PC-9 (cell line): ENCODE results near the gene CXorf49. TPM values are rescaled to one million over a fixed set of nuclear protein-coding genes. Genes with fewer than 3 reads are reported as not detected.
"Not testable (repeated sequence)": the region's sequence is repeated elsewhere in the genome, so short reads cannot be mapped to it uniquely, and the experiment has no call there.

Experiments used
- Bru-seq: library from RNA; stranded (reverse); fragments of 400-500 nt; gene quantifications from one replicate; lab custom pipeline; 2021; lab: Mats Ljungman, UMichigan
- BruChase-seq, 2 experiments: library from RNA; stranded (reverse); fragments of 400-500 nt; gene quantifications; one replicate each; lab custom pipeline; 2021; lab: Mats Ljungman, UMichigan
- BruUV-seq: library from RNA; stranded (reverse); fragments of 400-500 nt; replicated peaks from 2 replicates; lab custom pipeline; 2021; lab: Mats Ljungman, UMichigan
- CTCF ChIA-PET: fragments of 300-600 bp; sonication (Branson Sonifier 250); formaldehyde crosslinking; loops from one replicate; lab custom pipeline; 2022; ENCODE audit warnings: antibody characterized with exemption; lab: Charles Lee
- POLR2A ChIA-PET: fragments of 300-600 bp; sonication (Branson Sonifier 250); formaldehyde crosslinking; loops from one replicate; lab custom pipeline; 2022; ENCODE audit warnings: antibody characterized with exemption; ENCODE audit not compliant: unreplicated experiment; lab: Charles Lee
- DNase-seq, 2 experiments: peaks; one replicate each; pipeline versions ENCODE4 v3.0.0 to v3.0.0-alpha.2; 2015 to 2022; ENCODE audit warnings: mixed read lengths in 1 of 2
- H2AFZ ChIP-seq: fragments of 200-600 bp; sonication (generic); 2 replicates; pipeline ENCODE4 v1.8.1; 2017; ENCODE audit warnings: antibody characterized with exemption
- H3F3A ChIP-seq: fragments of 200-600 bp; sonication (generic); 2 replicates; pipeline ENCODE4 v1.8.1; 2017; ENCODE audit warnings: antibody characterized with exemption, mild to moderate bottlenecking, low read depth; ENCODE audit not compliant: insufficient read depth
- H3K27ac ChIP-seq: fragments of 200-600 bp; sonication (generic); 2 replicates; pipeline ENCODE4 v1.6.1; 2016; ENCODE audit warnings: mixed run types
- H3K27me3 ChIP-seq: fragments of 200-600 bp; sonication (generic); 2 replicates; pipeline ENCODE4 v1.6.1; 2016; ENCODE audit warnings: low read depth, mixed run types; ENCODE audit not compliant: insufficient read depth
- H3K36me3 ChIP-seq: fragments of 200-600 bp; sonication (generic); 2 replicates; pipeline ENCODE4 v1.6.1; 2016; ENCODE audit warnings: low read depth, mixed run types
- H3K4me1 ChIP-seq: fragments of 200-600 bp; sonication (generic); replicated peaks from 2 replicates; pipeline ENCODE4 v1.6.1; 2016; ENCODE audit warnings: mixed run types; ENCODE audit not compliant: insufficient read depth
- H3K4me2 ChIP-seq: fragments of 200-600 bp; sonication (generic); 2 replicates; pipeline ENCODE4 v1.6.1; 2017; ENCODE audit warnings: mixed run types
- H3K4me3 ChIP-seq: fragments of 200-600 bp; sonication (generic); 2 replicates; pipeline ENCODE4 v1.6.1; 2016; ENCODE audit warnings: mixed run types
- H3K79me2 ChIP-seq: fragments of 200-600 bp; sonication (generic); 2 replicates; pipeline ENCODE4 v1.6.1; 2017; ENCODE audit warnings: low read depth, mixed run types
- H3K9me2 ChIP-seq: fragments of 200-600 bp; sonication (generic); 2 replicates; pipeline ENCODE4 v1.8.1; 2017; ENCODE audit warnings: mild to moderate bottlenecking; ENCODE audit not compliant: insufficient read depth
- H3K9me3 ChIP-seq: fragments of 200-600 bp; sonication (generic); 2 replicates; pipeline ENCODE4 v1.8.1; 2016; ENCODE audit warnings: low read depth; ENCODE audit not compliant: insufficient read depth
- H4K20me1 ChIP-seq: fragments of 200-600 bp; sonication (generic); 2 replicates; pipeline ENCODE4 v1.8.1; 2017; ENCODE audit not compliant: insufficient read depth
- intact Hi-C: fragments of 100-400 bp; cut with micrococcal nuclease; formaldehyde crosslinking; loops from one replicate; pipeline ENCODE4 v1.10.0; 2022; ENCODE audit not compliant: unreplicated experiment
- long read RNA-seq: library from polyadenylated mRNA; stranded (forward); transcript quantifications from one replicate; pipeline ENCODE4 v2.0.0, GENCODE V29; 2022
- total RNA-seq: library from RNA; stranded (reverse); gene quantifications from 2 replicates; pipeline ENCODE4 v1.2.3, GENCODE V29; 2021

CXorf49 gene
- total RNA-seq, result not detected in 2 replicates
- not detected for Bru-seq, nascent RNA
- not detected for BruChase-seq, experiment 1, labeled RNA remaining after a 2-hour chase
- not detected for BruChase-seq, experiment 2, labeled RNA remaining after a 6-hour chase
- long read RNA-seq, result 0 reads

DNA sequence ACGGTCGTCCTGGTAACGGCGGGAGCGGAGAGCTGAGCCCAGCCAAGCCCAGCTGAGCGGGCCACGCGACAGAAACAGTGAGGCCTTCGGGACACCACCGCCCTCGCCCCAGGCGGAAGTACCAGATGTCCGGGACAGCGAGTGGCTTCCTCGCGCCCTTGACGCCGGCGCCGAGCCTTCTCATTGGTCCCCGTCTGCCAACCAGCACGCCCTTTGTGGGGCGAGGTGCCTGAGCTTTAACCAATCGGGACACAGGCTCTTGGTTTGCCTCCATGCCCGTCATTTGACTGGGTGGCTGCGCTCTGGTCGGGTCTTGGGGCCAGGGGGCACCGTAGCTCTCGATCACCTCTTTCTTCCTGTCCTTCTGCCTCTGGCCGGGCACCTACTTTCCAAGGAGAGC, at the start of gene CXorf49:
TSS of gene CXorf49 (minus strand) at position 101 of the 400 bp plus-strand sequence. CDS start 134 bp downstream, outside the sequence.
- H3K4me2 ChIP-seq, H3K4me1 ChIP-seq, H2AFZ ChIP-seq, H3K9me3 ChIP-seq, H3K79me2 ChIP-seq, H3K9me2 ChIP-seq, CTCF ChIA-PET, POLR2A ChIA-PET, H3K36me3 ChIP-seq, BruUV-seq, H3K27me3 ChIP-seq, H3F3A ChIP-seq, H3K27ac ChIP-seq, intact Hi-C loops, H3K4me3 ChIP-seq, H4K20me1 ChIP-seq, DNase-seq: not testable (repeated sequence)

- DNase-seq, intact Hi-C loops, H3K27ac ChIP-seq, POLR2A ChIA-PET, H3K4me3 ChIP-seq, H2AFZ ChIP-seq, H4K20me1 ChIP-seq, H3K79me2 ChIP-seq, H3K4me1 ChIP-seq, H3K9me2 ChIP-seq, H3K36me3 ChIP-seq, H3F3A ChIP-seq, BruUV-seq, H3K4me2 ChIP-seq, H3K9me3 ChIP-seq, CTCF ChIA-PET, H3K27me3 ChIP-seq: not testable (repeated sequence)
Measured at GRCh38 chrX:71767134-71767533, 49.0 kb upstream of the CXorf49 start.

- H3K9me3 ChIP-seq, H3K27me3 ChIP-seq, H2AFZ ChIP-seq, H3K4me3 ChIP-seq, BruUV-seq, H3K4me2 ChIP-seq, intact Hi-C loops, H3K79me2 ChIP-seq, POLR2A ChIA-PET, H3F3A ChIP-seq, CTCF ChIA-PET, H4K20me1 ChIP-seq, H3K36me3 ChIP-seq, H3K4me1 ChIP-seq, DNase-seq, H3K27ac ChIP-seq, H3K9me2 ChIP-seq: not testable (repeated sequence)
Measured at GRCh38 chrX:71765613-71766012, 47.5 kb upstream of the CXorf49 start.

DNA sequence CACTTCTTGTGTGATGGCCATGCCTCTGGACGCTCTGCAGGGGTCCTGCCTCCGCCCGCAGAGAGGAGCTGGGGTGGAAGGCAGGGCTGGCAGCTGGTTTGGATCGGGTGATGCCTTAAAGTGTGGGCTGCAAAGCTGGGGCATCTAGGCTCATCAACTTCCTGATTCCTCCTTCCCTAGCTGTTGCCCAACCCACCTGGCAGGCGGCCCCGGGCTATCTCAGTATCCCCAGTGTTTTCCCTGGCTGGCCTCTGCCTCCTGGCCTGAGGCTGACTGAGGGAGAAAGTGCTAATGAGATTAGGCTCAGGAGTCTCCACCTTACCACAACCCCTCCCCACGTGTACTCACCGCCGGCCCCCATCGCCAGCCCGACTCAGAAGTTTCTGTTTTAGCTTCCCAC, 46.7 kb upstream of the CXorf49 start:
- not testable (repeated sequence) for BruUV-seq

DNA sequence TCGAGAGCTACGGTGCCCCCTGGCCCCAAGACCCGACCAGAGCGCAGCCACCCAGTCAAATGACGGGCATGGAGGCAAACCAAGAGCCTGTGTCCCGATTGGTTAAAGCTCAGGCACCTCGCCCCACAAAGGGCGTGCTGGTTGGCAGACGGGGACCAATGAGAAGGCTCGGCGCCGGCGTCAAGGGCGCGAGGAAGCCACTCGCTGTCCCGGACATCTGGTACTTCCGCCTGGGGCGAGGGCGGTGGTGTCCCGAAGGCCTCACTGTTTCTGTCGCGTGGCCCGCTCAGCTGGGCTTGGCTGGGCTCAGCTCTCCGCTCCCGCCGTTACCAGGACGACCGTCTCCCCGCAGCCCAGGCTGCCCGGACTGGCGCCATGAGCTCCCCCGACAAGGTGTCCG, 45.0 kb upstream of the CXorf49 start, which contains the start of gene CXorf49B:
TSS of gene CXorf49B (plus strand) at position 301 of the 400 bp plus-strand sequence. CDS start at position 376, 75 bp downstream.
- POLR2A ChIA-PET, H3K4me3 ChIP-seq, H3K27me3 ChIP-seq, H3F3A ChIP-seq, H4K20me1 ChIP-seq, H3K9me2 ChIP-seq, H3K79me2 ChIP-seq, H3K9me3 ChIP-seq, H3K4me2 ChIP-seq, DNase-seq, intact Hi-C loops, BruUV-seq, H3K4me1 ChIP-seq, H3K36me3 ChIP-seq, H3K27ac ChIP-seq, CTCF ChIA-PET, H2AFZ ChIP-seq: not testable (repeated sequence)

More for the DNA sequence above, 46.7 kb upstream of the CXorf49 start:
- H3K4me1 ChIP-seq, H3K4me3 ChIP-seq, POLR2A ChIA-PET, CTCF ChIA-PET, H3K4me2 ChIP-seq, H4K20me1 ChIP-seq, intact Hi-C loops, H3K27ac ChIP-seq, H3K9me3 ChIP-seq, H3K27me3 ChIP-seq, DNase-seq, H3K36me3 ChIP-seq, H3K9me2 ChIP-seq, H2AFZ ChIP-seq, H3F3A ChIP-seq, H3K79me2 ChIP-seq: not testable (repeated sequence)

- DNase-seq, intact Hi-C loops, H3F3A ChIP-seq, H4K20me1 ChIP-seq, H3K4me1 ChIP-seq, H3K4me3 ChIP-seq, CTCF ChIA-PET, POLR2A ChIA-PET, H2AFZ ChIP-seq, H3K36me3 ChIP-seq, H3K4me2 ChIP-seq, H3K27ac ChIP-seq, H3K27me3 ChIP-seq, H3K9me2 ChIP-seq, H3K79me2 ChIP-seq, H3K9me3 ChIP-seq, BruUV-seq: not testable (repeated sequence)
Measured at GRCh38 chrX:71760688-71761281, 42.7 kb upstream of the CXorf49 start.

DNA sequence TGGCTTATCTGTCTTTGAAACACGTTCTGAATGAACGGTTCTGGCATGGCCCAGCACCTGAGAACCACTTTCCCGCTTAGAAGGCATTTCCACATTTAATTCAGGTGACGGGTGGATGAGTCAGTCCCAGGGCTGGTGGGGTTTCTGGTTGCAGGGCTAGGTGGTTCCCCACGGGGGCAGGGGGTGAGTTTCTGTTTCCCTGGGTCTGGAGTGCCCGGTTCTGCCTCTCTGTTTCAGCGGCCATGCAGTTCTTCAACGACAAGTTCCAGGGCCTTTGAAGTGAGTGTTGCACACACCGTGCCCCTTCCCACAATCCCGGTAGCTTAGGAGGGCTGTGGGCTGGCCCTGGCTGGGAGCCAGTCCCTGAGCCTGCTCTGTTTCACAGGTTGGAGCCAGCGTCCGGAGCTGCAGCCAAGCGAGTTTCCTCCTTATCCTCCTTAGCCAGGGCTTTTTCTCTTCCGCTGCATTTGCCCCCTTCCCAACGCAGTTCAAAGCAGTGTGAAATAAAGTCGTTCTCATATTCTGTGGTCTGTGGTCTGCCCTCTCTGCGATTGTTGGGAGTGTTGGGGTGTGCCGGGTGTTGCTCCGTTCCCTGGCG, 2.3 kb upstream of the CXorf49 start:
- CTCF ChIA-PET, H3K4me2 ChIP-seq, H2AFZ ChIP-seq, H3K27ac ChIP-seq, H3F3A ChIP-seq, H3K4me3 ChIP-seq, H3K9me2 ChIP-seq, H3K9me3 ChIP-seq, POLR2A ChIA-PET, H4K20me1 ChIP-seq, H3K27me3 ChIP-seq, BruUV-seq, H3K4me1 ChIP-seq, DNase-seq, H3K36me3 ChIP-seq, intact Hi-C loops, H3K79me2 ChIP-seq: not testable (repeated sequence)
